ENCODE results near the gene PAK5.

PAK5 gene

DNA sequence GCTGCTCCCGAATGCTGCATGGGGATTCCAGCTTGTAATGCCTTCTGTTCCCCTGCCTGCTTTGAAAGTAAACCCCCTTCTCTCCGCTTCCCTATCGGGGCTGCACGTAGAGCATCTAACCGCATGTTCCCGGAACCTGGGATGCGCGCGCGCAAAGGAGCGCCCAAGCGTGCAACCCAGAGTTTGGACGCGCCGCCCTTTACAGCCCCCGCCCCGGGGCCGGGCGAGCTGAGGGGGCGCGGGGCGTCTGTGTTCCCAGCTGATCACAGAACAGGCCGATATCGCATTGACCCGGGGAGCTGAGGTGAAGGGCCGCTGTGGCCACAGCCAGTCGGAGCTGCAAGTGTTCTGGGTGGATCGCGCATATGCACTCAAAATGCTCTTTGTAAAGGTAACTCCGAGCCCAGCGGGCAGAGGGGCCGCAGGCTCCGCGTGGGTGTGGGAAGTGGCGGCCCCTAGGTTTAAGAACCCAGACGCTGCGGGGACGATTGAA lies 323.1 kb downstream of the PAK5 start:
- DNase-seq: no peak

DNA sequence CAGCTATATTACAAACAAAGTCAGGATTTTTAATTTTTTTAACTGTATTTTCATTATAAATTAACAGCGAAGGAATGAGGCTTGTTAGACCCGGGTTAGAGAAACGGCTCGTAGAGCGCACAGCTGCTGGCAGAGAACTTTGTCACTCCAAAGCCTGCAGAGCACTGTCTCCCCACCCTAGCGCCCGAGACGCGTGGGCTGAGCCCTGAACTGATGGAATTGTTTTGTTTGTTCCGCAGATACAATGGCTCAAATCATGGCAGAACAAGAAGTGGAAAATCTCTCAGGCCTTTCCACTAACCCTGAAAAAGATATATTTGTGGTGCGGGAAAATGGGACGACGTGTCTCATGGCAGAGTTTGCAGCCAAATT lies 323.7 kb downstream of the PAK5 start:
- no peak for DNase-seq

DNA sequence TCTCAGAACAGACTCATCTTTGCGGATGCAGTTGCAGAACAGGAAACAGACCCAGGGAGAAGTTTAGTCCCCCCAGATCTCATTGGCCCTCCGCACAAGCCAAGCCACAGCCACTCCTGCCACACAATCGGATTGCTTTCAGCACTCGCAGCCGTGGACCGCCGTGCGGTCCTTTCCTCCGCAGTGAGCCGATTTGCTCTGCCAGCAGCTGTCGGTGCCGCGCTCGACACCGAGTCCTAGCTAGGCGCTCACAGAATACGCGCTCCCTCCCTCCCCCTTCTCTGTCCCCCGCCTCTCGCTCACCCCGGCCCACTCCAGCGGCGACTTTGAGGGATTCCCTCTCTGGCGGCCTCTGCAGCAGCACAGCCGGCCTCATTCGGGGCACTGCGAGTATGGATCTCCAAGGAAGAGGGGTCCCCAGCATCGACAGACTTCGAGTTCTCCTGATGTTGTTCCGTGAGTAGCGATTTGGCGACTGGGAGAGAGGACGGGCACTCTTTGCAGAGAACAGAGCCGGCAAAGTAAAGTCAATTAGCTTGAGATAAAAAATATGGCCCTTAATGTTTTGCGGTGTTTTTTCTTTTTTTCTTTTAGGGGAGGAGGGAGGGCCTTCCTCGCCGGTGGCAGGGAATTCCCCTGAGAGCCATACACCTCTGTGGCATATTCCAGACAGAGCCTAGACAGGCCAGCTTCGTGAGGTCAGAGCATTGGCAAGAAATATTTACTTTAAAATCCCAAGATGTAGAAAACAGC lies 324.2 kb downstream of the PAK5 start, which contains the start of gene LAMP5:
TSS of gene LAMP5 (plus strand) at position 130 of the 753 bp plus-strand sequence. CDS start at position 393, 263 bp downstream.
- no peak for DNase-seq

DNA sequence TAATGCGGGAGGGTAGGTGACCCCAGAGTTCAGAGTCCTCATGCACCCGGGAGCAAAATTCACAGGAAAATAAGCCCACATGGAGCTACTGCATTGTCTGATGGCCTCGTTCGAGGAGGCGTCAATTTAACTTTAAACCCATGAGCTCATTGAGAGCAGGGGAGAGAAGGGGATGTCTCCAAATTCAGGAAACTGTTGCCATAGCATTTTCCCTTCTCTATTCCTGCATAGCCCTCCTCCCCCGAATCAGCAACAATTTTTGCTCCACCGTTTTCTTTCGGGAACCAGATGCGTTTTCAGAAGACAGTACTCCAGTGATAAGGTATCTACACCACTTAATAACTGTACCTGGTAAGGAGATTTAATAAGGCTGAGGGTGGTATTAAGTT lies 324.8 kb downstream of the PAK5 start:
- no peak for DNase-seq

DNA sequence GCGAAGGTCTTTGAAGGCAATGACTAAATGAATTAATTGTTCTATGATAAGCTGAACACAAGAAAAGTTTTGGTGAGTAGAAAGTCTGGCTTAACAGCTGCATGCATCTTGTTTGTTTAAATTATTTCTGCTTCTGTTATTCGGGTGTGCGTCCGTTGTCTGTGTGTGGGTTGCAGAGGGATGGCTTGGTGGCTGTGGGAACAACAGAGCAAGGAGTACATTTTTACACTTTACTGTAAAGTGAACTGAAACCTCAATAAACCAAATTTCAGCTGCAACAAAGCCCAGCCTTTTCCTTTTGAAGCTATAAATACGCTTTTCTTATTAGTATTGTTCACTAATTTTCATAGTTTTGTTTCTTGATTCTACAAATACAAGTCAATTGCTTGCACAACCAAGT lies 328.0 kb downstream of the PAK5 start:
- DNase-seq: no peak

DNA sequence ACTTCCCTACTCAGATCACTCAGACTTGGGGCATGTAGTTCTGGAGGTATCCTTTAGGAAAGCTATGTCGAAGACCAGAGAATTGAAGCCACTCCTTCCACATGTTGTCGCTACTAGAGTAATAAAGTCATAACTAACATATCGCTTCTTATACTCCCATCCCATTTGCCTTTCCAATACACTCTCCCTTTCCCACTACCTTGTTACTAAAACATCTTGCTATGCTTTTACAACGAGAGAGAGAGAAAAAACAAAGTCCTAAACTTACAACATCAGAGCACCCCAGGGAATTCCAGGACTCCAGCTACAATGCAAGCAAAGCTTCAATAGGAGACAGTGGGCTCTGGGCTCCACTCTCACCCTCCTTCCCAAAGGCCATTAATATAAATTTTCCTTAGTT lies 329.6 kb downstream of the PAK5 start:
- no peak for DNase-seq

DNA sequence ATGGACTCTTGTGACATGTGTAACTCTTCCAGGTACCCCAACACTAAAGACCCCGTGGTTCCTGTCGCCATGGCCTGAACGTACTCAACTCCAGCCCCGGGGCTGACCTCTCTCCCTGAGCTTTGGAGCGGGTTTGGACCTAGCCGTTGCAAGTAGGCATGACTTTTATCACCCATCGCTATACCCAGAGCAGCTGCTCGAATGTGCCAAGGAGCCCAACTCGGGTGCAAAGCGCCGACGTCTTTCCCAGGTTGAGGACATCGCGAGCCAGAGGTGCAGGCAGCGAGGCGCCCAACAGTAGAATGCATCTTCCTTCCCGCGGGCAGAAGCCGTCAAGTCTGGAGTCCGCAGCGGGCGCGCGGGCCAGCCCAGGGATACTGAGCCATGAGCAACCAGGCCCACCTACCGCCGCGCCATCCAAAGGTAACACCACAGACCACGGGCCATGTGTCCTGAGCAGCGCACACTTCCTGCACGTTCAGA lies 330.1 kb downstream of the PAK5 start:
- no peak for DNase-seq

DNA sequence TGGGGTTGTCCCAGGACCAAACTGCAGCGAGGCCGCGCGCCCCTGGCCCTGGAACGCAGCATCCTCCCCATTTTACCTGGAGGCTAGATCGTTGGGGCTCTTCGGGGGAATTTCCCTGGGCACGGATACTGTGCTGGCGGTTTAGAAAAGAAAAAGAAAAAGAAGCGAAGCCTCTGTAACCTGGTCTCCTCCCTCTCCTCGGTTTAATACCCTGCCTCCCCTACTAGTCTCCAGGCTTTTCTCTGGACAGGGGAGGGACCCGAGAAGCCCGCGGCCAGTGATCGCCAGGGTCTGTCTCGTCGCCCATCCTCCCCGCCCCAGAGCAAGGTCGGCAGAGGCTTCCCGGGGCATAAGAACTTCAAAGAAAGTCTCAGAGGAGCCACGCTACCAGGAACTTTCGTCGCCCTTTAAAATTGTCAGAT lies 330.6 kb downstream of the PAK5 start:
- no peak for DNase-seq

DNA sequence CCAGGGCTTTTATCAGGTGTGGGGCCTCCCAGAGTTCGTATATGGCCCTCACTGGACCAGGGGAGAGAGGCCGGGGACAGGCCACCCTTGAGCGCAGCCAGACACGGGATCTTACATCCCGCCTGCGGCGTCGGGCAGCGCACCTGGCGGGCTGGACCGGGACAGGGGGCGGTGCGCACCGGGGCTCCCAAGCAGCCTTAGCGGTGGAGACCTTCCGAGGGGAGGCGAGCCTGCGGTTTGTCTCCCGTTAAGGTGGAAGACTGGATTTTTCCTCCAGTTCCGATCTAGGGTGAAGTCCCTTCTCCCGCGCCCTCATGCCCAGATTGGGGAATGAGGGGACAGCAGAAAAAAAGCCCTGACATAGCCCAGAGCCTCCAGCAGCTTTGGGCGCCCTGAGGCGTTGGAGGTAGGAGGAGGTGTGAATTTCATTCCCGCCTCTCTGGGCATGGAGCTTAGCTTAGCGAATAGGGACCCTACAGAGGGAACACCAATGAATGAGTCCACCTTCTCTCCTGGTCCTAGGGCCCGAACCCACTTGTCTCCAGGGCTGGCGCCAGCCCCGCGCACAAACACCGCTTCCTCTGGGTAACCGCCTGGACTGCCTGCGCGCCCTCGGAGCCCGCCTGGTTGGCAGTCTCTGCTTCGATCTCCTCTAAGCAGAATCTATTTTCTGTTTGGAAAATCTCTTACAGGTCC lies 331.2 kb downstream of the PAK5 start:
- DNase-seq: no peak

DNA sequence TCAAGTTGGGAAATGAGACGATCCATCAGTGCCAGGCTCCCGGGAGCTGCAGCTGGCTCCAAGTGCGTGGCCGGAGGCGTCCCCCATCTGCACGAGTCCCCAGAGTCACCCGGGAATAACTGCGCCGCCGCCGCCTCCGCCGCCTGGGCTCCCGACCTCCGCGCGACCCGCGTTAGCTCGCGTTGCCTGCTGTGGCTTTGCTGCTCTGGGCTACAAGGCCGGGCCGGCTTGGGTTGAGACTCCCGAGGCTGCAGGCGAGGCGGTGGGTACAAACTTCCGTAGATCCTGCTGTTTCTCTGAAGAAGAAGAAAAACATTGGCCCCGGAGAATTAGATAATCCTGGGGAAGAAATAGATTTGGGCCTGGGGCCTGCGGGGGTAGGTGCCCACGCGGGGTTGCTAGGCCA lies 331.9 kb downstream of the PAK5 start:
- no peak for DNase-seq

DNA sequence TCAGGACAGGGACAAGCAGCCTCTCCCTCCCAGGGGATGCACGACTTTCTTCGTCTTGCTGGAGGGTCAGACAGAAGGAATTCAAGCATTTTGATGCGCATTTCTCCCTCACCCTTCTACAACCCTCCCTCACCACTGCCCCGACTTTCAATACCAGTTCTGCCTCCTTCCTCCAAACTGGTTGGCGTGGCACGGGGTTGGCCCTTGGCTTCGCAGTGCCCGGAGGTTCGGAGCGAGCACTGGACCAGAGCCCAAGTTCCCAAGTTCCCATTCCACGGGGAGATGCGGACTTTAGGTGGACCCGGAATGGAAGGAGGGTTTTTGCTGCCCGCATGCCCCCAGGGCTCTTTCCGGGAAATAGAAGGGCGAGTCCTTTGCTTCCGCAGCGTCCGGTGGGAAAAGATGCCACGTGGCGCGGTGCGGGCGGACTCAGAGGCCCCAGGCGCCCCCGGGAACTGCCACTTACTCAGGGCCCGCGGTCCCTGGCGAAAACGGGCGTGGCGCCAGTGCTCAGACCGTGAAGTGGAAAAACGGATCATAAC lies 332.5 kb downstream of the PAK5 start:
- no peak for DNase-seq

DNA sequence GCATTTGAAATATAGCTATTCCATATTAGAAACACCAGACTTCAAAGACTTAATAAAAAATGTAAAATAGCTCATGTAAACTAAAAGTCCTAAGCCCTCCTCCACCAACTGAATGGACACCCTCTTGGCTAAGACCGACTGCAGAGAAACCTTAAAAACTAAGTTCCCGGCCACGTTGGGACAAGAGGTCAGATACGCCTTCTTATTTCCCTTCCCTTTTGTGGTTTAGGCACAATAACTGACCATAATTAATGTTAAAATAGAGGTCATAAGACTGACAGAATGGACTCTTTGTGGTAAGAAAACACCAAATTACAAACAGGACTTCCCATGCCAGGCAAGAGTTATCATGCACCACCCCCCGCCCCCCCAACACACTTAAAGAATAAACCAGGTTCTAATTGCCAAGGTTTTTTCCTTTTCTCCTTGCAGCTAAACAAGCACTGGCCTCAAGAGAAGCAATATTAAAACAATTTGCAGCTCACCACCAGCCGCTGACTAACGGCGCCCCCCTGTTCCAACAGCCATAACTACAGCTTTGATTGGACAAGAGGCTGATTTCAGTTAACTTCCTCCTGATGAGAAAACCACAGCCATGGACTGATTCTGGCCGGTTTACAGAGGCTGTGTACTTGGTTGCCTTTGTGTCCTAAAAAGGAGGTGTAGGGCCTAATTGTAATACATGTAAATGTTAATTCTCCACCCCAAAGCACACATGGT lies 335.2 kb downstream of the PAK5 start:
- no peak for DNase-seq

DNA sequence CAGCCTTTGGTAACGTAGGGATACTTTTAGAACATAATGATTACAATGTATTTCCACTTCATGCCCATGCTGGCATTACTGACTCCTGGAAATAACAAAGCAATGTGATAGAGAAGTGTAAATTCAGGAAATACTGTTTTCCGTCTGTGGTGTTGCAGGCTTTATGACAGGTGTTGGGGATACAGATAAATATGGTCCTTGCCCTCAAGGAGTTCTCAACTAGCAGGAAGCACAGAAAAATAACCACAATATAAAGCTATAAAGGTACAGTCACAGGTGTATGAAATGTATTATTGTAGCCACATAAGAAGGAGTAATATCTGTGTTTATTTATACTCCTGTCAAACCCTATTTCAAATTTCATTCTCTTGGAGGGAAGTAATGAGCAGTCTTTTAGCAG lies 337.4 kb downstream of the PAK5 start:
- no peak for DNase-seq

DNA sequence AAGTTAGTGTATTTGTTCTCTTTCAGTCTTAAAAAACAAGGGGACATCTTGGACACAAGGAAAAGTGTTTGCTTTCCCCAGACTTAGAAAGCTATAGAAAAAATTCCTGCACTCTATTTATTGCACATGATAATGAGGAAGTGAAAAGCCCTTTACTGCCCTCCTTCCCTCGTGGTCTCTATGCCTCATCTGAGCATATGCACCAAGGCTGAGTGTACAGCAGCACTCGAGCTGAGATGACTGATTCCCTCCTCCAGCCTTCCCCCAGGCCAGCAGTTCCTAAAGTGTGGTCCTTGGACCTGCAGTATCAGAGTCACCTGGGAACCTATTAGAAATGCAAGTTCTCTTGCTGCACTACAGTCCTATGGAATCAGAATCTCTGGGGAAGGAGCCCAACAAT lies 338.8 kb downstream of the PAK5 start:
- no peak for DNase-seq

DNA sequence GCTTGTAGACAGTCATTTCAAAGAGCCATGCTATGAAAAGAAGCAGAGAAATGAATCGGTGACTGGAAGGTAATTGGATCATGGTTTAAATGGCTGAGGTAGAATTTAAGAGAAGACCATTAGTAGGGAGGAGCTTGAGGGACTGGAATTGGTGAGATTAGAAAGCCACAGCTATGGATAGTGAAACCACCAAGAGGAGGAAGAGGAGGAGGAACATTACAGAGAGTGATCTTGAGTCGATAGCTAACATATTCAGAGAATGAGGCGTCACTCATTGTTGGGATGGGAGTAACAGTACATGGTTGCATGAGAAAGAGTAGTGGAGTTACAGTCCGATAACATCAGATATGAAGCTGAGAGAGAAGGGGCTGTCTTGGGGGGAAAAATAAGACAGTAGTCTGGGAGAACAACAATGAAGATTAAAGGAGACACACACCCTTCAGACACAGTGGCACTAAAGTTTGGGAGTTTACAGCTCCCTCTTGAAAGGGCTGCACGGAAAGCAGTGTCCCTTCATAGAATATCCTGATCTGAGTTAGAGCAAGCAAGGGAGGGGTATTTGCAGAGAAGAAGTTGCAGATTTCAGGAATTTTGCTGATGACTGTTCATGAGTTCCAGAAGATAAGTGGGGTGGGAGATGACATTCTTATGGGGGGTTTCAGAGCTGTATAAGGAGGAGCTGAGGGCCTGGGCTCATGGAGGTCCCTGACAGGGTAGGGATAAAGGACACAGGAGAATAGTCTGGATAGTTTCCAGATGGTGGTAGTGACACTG lies 339.6 kb downstream of the PAK5 start:
- no peak for DNase-seq

DNA sequence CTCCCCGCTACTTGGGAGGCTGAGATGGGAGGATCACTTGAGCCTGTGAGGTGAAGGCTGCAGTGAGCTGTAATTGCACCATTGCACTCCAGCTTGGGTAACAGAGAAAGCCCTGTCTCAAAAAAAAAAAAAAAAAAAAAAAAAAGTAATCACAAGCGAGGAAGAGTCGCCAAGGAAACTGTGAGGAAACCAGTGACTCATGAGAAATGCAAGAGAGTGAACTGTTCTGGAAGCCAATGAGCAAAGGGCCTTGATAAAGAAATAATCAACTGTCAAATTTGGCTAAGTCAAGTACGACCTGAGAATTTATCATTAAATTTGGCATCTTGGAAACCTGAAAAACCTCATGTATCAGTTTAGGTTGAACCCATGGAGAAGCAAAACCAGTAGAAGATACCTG lies 340.6 kb downstream of the PAK5 start:
- DNase-seq: no peak

DNA sequence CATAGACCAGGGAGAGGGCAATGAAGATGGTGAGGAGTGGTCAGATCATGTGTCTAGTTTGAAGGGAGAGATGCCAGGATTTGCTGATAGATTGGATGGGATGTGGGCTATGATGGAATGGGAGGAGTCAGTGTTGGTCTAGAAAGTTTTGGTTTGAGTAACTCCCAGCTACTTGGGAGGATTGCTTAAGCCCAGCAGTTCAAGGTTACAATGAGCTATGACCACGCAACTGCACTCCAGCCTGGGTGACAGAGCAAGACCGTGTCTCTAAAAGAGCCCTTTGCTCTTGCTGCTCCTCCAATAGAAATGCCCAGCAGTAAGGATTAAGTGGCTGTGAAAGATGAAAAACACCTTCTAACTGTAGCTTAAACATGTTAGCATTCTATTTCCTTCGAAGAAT lies 342.7 kb downstream of the PAK5 start:
- DNase-seq: no peak

DNA sequence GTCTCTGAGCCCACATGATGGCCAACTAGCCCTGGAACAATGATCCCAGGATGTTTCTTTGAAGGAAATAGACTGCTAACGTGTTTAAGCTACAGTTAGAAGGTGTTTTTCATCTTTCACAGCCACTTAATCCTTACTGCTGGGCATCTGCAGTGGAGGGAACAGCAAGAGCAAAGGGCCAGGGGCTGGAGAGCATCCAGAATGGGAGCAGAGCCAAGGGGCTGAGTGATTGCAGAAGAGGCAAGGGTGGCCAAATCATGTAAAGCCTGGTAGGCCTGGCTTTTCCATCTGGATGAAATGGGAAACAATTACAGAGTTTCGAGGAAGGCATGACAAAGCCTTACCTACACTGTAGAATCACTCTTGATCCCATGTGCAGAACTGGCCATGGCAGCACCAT lies 343.2 kb downstream of the PAK5 start:
- DNase-seq: no peak

DNA sequence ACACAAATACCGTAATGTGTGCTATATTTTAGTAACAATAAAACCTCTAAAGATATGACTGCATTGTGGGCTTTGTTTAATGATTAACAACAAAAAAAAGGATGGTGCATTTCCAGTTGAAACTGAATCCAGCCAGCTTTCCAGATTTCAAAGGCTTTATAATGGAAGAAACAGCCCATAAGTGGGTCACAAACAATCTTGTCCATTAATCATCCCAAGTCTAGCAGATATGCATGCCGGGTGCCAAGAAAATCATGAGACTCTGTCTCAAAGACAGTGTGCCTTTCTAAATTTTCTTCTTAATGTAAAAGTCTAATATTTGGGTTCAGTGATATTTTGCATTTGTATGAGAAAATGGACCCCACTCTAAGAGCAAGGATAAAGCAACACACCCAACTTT lies 345.1 kb downstream of the PAK5 start:
- no peak for DNase-seq

DNA sequence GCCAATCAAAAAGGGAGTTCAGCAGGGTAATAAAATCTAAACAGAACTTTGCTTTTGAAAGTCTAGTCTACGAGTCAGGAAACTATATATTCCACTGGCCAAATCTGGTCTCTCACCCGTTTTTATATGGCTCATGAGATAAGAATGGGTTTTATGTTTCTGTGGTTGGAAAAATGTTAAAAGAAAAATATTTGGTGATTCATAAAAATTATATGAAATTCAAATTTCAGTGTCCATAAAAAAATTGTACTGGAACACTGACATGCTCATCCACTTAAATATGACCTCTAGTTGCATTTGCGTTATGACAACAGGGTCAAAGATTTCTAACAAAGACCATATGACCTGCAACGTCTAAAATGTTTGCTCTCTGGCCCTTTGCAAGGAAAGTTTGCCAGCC lies 346.8 kb downstream of the PAK5 start:
- no peak for DNase-seq

DNA sequence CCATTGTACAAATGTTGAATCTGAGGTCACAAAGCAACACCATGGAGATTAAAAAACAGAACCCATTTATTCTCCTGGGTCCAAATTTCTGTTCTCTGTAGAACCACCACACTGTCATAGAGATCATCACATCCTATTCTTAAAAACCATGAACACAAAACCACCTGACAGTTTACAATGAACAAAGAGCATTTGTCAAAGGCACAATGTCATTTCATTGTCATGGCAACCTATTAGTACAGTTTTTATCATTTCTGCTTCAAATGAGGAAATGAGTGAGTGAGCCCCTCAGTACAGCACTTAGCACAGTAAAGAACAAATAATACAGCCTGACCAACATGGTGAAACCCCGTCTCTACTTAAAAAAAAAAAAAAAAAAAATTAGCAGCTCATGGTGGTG lies 347.6 kb downstream of the PAK5 start:
- DNase-seq: no peak

DNA sequence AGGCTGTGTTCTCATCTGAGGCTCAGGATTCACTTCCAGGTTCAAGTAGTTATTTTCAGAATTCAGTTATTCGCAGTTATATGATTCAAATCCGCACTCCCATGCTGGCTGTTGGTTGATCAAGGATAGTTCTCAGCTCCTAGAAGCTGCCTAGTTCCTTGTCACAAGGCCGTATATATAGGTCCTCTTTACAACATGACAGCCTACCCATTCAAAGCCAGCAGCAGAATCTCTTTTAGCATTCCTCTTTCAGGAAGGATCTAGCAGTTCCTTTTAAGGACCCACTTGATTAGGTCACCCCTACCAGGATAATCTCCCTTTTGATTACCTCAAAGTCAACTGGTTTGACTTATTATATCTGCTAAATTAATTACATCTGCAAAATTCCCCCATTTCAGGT lies 348.2 kb downstream of the PAK5 start:
- DNase-seq: no peak

DNA sequence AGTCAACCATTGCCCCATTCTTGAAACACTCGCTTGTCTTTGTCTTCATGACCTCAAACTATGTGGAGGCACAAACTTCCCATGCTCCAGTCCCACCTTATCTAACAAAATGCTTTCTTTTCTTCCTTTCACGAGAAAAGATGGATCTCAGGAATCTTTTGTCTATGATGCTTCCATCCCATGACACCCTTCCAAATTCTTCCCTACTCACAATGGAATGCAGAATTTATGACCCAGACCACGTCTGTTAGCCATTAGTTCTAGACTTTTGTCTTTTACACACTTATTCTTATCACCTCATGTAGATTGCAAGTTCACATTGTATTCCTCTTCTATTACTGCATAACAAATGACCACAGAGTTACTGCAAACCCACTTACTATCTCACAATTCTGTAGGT lies 348.7 kb downstream of the PAK5 start:
- no peak for DNase-seq

Measured in NCI-H2171 (cell line).